NCI-H1417 (cell line): ENCODE measurements around the gene EIF4B.

Experiments
- DNase-seq, 3 experiments: peaks; one replicate each; lab custom pipeline; 2025; lab: John Stamatoyannopoulos, UW

EIF4B gene

DNA sequence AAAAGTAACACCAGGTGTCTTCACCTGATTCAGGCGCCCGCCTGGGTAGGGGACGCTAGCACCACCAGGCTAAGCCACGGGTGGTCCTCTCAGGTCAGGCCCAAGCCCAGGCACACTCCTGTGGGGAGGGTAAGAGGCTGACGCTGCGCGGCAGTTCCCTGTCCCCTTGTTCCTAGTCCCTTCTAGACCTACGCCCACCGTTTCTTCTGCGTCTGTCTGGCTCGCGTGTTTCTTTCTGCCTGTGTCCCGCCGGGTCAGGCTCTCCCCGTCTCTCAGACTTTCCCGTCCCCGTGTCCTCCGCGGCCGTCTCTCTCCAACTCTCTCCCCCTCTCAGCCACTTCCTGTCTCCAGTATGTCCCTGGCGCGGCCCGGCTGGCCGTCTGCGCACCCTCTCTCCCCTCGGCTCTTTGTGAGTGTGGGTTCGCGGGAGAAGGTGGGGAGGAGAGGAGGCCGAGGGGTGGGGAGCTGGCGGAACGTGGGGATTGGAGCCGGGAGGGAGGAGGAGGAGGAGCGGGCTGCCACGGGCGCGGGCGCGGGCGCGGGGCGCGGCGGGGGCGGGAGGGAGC, 40.5 kb downstream of the EIF4B start:
- peak; percentile 62 to 90 (median 88) for DNase-seq

DNA sequence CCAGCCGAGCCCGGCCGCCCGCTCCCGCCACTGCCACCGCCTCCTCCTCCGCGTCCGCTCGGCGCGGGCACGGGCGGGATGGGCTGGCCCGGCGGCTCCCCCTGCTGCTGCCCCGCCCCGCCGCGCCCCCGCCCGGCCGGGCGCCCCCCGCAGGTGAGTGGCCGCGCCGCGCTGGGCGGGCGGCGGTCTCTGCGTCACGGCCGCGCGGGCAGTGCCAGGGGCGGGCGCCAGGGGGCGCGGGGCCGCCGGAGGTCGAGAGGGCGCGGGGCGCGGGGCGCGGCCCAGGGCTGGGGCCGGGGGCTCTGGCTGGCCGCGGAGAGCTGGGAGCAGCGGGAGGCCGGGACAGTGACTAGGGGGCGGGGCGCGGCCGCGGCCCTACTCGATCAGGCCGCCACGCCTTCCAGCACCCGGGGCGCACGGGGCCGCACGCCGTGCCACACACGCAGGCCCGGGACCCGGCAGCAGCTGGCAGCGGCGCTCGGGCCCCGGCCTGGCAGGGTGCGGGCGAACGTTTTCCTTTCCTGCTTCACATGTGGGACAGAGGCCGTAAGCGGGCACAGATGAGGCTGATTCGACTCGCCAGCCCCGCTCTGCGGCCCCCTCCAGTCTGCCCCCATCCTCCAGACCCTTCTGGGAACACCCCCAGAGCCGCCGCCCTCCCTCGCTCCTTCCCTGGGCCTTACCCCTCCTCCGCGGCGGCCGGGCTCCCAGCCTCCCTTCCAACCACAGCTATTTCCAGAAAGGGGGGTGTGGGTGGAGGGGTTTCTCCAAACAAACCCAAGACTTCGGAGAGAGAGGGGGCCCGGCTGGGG, 41.2 kb downstream of the EIF4B start:
- DNase-seq, result peak; percentile 62 to 90 (median 88)

DNA sequence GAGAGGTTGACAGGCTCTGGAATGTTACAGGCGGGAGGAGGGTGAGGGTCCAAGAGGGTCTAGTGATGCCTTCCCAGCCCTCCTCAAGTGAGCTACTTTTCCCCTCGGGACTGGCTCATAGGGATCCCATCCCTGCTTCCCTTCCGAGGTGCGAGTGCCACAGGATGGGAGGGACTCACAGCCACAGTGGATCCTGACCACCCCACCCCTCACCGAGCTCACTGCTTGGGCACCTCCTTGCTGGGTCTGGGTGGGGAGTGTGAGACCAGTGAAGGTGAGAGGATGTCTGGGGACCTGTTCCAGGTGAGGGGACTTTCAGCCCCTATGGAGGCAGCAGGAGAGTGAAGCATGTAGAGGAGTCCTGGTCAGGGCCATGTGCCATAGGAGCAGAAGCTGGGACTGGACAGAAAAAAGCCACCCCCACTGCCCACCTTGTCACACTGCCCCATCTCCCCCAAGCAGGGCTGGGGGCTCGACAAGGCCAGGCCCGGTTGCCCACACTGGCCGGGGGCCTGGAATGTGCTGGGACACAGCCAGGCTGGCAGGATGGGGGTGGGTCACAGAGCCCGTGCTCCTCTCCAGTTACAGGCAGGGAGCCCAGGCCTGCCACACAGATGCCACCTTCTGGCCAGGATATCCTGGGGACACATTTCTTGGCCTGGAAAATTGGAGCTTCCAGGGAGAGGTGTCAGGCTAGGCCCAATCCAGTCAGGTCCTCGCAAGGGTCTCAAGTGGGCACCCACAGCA, 42.0 kb downstream of the EIF4B start:
- DNase-seq, result peak in 2 of 3 experiments; percentile 51 to 57

DNA sequence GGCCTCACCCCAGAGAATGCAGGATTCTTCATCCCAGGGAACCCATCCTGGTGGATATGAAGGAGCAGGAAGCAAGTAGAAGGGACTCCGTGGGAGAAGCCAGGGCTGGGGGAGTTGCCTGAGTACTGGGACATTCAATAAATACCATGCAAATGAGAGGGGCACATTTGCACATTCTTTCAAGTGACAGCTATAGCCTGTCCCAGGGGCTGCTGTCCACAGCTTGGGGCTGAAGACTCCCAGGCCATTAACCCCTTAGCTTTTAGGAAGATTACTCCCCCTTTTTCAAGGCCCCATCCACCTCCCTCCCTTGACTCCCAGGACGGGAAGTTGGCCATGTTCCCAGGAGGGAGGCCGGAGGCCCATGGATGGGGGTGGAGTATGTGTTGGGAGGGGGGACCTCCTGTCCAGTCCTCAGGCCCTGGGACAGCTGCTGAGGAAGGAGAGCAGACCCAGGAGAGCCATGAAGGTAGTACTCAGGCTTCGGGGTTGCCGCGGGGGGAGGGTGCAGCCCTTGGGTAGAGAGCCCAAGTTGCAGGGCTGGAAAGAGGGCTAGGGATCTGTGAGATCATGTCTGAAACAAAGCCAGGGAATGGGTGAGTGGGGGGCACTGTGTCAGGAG, 42.6 kb downstream of the EIF4B start:
- no peak for DNase-seq

DNA sequence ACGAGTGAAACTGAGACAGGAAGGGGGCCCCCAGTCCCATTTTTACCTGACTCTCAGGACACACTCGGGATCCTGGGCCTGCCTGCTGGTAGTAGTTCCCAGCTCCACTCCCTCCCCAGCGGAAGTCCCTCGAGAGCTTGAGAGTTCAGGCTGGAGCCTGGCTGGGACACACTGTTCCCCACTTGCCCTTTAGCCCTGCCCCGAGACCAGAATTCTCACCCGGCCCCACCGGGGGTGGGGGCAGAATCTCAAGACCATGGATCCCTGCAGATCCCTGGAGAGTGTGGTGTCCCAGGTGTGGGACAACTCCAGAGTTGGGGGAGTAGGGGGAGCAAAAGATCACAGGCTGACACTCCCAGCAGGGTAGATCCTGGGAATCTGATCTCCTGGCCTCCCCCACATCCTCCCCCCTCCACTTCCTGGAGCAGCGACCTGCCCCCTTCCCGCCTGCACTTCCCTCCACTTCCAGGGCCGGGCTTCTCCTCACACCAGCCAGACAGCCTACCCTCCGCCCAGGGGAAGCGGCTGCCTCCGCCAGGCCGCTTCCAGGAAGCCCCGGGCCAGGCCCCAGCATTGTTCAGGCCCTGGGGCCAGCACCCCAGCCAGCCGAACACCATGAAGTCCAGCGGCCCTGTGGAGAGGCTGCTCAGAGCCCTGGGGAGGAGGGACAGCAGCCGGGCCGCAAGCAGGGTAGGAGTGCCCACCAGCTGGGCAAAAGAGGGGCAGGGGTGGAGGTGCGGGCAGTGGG, 43.5 kb downstream of the EIF4B start, which contains the start of gene TNS2:
Gene TNS2 (plus strand): TSS at position 495 of the 748 bp plus-strand sequence. CDS start 121 bp downstream, at position 616.
- peak in 2 of 3 experiments; percentile 48 to 66 for DNase-seq

DNA sequence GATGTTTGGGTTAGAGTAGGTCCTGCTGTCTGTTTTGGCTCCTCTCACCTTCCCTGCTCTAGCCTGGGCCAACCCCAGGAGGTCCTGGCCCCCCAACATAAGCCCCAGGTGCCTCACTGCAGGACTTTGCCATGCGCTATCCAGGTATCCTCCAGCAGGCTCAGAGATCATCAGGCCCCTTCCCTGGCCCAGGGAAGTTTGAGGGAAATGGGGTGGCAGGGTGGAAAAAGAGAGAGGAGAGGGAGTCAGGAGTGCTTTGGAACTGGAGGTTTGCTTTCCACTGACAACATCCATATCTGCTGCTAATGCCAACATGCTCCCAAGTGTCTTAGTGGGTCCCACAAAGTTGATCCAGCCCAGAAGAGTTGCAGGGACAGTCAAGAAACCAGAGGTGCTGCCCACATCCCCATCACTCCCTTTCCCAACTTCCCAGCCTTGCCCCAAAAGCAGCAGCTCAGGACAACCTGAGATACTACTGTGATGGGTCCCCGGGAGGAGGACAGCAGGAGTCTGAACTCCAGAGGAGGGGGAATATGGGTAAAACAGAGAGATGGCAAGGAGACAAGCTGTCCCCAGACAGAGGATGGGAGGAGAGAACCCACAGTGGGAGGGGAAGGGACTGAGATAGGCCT, 44.3 kb downstream of the EIF4B start:
- DNase-seq, result no peak

DNA sequence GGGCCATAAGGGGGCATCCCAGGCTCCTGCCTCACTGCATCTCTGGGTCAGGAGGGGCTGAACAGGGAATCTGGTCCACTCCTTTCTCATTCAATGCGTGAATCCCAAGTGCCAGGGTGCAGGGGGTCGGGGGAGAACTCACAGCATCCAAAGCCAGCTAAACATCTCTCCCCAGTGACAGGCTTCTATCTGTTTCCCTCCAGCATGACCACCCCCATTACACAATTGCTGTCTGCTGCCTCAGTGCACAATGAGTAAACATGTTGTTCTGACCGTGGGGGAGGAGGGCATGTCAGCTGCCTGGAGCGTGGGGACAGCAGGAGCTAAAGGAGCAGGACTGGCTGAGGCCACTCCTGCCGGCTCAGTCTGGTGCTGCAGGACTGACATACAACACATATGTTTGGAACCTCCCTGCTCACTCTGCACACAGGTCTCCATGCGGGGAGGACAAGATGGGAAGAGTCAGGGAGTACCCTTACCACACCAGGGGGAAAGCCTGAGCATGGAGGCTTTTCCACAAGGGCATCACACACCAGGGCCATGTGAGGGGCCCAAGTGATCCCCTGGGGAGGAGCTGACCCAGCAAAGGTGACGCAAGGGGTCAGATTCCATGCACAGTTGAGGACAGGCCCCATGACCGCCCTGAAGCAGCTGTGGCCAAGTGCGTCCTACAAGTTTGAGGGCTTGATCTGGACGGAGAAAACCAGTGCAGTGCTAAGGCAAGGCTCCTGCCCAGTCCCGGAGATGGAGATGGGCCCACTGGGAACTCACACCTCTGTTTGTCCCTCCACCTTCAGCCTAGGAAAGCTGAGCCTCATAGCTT, 45.0 kb downstream of the EIF4B start:
- peak in 2 of 3 experiments; percentile 56 to 81 for DNase-seq

DNA sequence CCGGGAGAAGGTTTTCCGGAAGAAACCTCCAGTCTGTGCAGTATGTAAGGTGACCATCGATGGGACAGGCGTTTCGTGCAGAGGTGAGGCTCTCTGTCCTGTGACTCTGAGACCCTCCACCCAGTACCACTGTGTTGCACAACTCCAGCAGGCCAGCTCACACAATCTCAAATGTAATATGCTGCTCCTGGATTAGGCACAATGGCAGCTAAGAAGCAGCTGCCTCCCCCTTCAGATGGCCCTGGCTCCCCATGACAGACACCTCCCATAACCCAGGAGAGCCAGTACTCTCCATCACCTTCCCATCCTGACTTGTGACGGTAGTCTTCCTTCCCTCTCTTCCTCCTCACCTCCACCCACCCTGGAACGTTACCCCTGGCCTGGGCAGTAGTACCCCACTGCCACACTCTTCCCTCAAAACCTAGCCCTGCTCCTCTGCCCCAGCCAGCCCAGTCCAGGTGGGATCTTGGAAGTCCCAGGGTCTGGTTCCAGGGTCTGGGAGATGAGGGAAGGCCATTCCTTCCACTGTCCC, 45.7 kb downstream of the EIF4B start:
- no peak for DNase-seq

DNA sequence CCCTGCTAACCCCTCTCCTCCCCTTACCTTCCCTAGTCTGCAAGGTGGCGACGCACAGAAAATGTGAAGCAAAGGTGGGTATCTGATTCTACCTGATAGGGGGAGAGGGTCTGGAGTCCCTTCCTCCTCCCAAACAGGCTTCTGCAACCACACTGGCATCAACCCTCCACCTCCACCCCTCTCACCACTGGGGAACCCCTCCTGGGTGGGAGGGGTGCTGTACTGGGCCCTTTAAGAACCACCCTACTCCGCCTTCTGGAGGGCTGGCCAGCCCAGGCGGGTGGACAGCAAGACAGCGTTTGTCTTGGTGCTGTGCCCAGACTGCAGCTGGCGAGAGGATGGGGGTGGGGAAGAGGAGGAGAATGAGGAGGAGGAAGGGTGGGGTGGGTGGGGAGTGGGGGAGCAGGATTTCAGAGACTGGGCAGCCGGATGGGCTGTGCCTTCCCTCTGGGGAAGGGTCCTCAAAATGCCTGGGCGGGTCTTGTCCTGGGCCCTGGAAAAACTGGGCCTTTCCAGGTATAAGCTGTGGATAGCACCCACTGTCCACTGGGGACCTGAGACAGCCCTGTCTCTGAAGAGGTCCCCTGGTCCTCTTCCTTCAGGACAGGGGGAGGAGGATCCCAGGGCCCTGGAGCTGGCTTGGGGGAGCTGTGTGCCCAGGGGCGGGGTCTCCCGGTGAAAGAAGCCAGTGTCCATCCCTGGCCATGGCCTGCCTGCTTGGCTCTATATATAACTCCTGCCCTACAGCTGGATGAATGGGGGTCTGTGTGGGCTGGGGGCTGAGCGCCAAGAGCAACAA, 46.4 kb downstream of the EIF4B start:
- peak in 2 of 3 experiments; percentile 32 to 56 for DNase-seq

DNA sequence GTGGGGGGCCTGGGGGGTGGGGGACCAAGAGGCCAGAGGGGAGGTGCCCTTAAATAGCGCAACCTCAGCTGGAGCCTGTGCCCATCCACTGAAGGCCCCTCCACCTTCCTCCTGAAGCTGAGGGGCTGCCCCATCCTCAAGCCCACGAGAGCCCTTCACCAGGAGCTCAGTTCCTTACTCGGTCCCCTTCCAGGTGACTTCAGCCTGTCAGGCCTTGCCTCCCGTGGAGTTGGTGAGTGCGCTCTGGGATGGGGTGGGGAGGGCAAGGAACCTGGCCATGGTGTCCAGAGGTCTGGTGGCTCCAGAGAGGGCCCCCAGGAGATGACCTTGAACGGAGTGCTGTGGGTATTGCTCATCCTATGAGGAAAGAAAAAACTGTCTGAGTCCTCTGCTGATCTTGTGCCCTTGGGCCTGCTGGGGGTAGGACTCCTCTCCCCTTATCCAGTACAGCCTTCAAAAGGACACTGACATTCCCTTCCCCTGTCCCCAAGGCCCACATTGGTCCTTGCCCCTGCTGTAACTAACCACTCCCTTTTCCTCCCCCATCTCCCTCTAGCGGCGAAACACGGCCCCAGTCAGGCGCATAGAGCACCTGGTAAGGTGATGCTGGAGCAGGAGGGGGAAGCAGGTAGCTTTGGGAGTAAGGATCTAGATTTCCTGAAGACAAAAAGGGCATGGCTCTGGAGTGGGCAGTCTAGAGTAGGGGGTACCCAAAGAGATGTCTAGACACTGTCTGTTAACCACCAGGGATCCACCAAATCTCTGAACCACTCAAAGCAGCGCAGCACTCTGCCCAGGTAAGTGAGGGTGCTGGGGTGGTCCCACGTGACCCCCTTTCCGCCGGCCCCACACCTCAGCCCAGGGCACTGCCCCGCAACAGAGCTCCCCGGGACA, 47.2 kb downstream of the EIF4B start:
- DNase-seq, result peak; percentile 81 to 88 (median 85)

DNA sequence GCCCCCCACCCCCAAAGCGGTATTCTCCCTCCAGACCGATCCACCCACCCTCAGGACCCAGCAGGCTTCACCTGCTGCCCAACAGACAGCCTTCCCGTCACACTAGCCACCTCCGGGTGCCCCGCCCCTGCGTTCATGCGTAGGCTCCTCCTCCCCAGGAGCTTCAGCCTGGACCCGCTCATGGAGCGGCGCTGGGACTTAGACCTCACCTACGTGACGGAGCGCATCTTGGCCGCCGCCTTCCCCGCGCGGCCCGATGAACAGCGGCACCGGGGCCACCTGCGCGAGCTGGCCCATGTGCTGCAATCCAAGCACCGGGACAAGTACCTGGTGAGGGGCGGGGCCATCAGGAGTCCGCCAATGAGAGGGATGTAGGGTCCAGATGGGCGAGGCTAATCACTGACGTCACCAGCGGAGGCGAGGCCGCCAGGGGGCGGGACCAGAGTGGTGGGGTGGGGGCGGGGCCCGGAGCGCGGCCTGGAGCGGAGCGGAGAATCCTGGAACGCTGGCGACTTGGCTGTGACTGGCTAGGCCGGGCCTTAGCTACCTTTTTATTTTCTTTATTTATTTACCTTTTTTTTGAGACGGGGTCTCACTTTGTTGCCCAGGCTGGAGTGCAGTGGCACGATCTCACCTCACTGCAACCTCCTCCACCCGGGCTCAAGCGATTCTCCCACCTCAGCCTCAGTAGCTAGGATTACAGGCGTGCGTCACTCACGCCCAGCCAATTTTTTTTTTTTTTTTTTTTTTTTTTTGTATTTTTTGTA, 48.0 kb downstream of the EIF4B start:
- DNase-seq, result peak; percentile 98 to 99 (median 98)

DNA sequence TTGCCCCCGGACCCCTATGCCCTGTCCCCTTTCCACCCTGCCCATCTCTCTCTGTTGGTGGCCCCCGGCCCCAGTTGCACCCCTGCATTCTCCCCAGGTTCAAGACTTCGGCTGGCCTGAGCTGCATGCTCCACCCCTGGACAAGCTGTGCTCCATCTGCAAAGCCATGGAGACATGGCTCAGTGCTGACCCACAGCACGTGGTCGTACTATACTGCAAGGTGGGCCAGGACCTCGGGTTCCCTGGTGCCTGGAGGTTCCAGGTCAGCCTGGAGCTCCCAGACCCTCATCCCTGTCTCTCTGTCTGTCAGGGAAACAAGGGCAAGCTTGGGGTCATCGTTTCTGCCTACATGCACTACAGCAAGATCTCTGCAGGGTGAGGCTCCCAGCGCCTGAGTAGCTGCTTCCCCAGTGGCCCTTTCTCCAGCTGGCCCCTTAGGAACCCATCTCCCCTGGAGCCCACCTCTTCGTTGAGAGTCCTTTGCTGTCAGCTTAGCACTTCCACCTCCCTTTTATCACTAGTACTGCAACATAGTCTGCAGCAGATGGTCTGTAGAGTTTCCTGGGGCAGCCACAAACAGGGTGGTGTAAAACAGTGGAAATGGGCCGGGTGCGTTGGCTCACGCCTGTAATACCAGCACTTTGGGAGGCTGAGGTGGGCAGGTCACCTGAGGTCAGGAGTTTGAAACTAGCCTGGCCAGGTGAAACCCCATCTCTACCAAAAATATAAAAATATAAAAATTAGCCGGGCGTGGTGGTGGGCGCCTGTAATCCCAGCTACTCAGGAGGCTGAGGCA, 49.4 kb downstream of the EIF4B start:
- no peak for DNase-seq

DNA sequence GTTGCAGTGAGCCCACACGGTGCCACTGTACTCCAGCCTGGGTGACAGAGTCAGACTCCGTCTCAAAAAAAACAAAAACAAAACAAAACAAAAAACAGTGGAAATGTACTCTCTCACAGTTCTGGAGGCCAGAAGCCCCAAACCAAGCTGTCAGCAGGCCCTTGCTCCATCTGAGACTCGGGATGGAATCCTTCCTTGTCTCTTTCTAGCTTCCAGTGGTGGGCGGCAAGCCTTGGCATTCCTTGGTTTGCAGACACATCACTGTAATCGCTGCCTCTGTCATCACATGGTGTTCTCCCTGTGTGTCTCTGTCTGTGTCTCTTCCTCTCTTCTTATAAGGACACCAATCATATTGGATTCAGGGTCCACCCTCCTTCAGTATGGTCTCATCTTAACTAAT, 50.0 kb downstream of the EIF4B start:
- no peak for DNase-seq

DNA sequence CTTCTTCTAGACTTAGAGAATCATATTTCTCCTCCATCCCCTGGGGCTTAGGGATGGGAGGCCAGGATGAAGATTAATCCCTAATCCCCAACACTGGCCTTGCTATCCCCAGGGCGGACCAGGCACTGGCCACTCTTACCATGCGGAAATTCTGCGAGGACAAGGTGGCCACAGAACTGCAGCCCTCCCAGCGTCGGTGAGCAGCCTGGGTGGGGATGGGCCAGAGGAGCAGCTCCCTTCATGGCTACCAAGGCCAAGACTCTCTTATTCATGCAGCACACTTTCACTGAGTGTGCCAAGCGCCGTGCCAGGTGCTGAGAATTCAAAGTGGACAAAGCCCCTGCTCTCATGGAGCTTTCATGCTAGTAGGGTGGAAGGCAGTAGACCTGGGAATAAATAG, 50.6 kb downstream of the EIF4B start:
- no peak for DNase-seq

DNA sequence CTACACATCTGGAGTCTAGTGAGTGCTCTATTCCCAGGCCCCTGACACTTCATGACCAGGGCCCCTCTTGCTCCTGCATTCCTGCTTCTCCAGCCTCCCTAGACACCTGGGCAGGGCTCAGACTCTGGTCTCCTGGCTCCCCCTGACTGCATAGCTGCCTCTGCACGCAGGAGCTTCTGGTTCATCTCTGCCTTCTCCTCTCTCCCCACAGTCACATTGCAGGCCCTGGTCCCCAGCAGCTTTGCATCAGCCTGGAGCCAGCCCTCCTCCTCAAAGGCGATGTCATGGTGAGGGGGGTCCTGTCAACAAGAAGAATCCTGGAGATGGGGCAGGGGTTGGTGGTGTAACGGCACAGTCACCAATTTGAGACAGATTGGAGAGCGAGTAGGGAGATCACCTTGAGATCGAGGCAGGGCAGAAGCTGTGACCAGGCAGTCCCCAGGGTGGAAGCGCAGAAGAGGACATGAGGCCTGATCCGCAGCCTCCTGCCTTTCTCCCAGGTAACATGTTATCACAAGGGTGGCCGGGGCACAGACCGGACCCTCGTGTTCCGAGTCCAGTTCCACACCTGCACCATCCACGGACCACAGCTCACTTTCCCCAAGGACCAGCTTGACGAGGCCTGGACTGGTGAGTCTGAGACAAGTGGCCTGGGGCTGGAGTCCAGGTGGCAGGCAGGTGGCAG, 51.7 kb downstream of the EIF4B start:
- peak in 1 of 3 experiments; percentile 23 for DNase-seq
